D721Med (cell line): ENCODE measurements around the gene PTPRA.
"Not testable (repeated sequence)": the region's sequence is repeated elsewhere in the genome, so short reads cannot be mapped to it uniquely, and the experiment has no call there.

Experiments
- DNase-seq: peaks from one replicate; pipeline ENCODE4 v3.0.0; 2011; ENCODE audit warnings: low spot score; ENCODE audit not compliant: insufficient read length
- FAIRE-seq: peaks from 2 replicates; lab custom pipeline; 2011; peaks lifted over from hg19 to GRCh38; lab: Jason Lieb, UNC
- TF ChIP-seq, protein P1 (sequence below): IDR thresholded peaks from 2 replicates; pipeline ENCODE4 v1.5.1; 2012; ENCODE audit warnings: mild to moderate bottlenecking, control low read depth; ENCODE audit not compliant: insufficient read depth; ENCODE audit errors: missing control alignments

The PTPRA gene

DNA sequence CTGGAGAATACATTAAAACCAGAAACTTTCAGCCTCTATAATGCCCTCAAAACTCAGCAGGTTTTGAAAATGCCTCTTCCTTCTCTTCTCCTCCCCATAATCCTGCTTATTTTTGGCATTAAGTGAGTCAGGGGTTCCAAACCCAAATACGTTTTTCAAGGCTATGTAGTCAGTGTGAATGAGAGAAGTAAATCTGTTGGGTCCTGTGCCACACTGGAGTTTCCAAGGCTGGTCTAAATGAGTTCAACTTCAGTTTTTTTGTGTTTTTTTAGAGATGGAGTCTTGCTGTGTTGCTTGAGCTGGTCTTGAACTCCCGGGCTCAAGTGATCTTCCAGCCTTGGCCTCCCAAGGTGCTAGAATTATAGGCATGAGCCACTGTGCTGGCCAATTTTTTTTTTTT, 20.9 kb downstream of the PTPRA start:
- DNase-seq (no peak), FAIRE-seq (no peak)
- TF ChIP-seq, protein P1, sequence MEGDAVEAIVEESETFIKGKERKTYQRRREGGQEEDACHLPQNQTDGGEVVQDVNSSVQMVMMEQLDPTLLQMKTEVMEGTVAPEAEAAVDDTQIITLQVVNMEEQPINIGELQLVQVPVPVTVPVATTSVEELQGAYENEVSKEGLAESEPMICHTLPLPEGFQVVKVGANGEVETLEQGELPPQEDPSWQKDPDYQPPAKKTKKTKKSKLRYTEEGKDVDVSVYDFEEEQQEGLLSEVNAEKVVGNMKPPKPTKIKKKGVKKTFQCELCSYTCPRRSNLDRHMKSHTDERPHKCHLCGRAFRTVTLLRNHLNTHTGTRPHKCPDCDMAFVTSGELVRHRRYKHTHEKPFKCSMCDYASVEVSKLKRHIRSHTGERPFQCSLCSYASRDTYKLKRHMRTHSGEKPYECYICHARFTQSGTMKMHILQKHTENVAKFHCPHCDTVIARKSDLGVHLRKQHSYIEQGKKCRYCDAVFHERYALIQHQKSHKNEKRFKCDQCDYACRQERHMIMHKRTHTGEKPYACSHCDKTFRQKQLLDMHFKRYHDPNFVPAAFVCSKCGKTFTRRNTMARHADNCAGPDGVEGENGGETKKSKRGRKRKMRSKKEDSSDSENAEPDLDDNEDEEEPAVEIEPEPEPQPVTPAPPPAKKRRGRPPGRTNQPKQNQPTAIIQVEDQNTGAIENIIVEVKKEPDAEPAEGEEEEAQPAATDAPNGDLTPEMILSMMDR, result no peak

GRCh38 chr20:2895154-2895553, 21.9 kb downstream of the PTPRA start:
- DNase-seq, FAIRE-seq: not testable (repeated sequence)

DNA sequence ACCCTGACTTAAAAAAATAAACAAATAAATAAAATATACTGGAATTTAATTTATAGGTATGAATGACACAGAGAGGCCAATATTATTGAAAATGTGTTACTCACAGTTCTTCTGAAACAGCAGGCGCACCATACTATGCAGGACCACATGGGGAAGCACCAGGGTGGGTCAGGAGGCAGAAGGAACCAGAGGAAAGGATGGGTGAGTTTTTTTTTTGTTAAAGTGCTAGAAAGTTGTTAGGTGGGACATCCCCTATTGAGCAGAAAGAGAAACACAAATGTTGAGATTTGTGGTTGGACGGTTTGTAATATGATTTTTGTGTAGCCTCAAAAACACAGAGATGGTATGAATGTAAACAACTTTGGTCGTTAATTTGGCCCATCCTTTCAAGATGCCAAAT, 26.0 kb downstream of the PTPRA start:
- DNase-seq (no peak), FAIRE-seq (no peak)
- TF ChIP-seq, protein P1, result no peak

GRCh38 chr20:2900845-2901592, 27.7 kb downstream of the PTPRA start:
- TF ChIP-seq, protein P1, result no peak
- no peak for FAIRE-seq
- no peak for DNase-seq

DNA sequence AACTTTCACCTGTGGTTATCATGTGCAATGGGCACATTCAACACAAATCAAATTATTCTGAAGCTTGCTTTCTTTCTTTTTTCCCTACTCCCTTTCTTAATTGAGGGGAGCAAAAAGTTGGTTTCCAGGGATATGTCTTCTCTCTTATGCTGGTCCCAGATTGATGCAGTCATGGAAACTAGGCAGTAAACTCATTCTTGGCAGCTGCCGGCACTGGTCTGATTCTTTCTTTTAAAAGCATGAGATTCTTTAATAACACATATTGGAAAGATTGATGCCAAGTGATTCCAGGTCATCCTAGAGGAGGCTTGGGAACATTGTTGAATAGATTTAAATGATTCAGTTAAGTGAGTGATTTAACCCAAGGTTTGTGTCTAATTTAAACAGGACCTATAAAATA, 29.0 kb downstream of the PTPRA start:
- FAIRE-seq, result no peak
- TF ChIP-seq, protein P1, result no peak
- DNase-seq, result no peak

- no peak for FAIRE-seq
- TF ChIP-seq, protein P1, result no peak
- DNase-seq, result no peak
Observed at GRCh38 chr20:2902818-2903217, 29.5 kb downstream of the PTPRA start.

DNA sequence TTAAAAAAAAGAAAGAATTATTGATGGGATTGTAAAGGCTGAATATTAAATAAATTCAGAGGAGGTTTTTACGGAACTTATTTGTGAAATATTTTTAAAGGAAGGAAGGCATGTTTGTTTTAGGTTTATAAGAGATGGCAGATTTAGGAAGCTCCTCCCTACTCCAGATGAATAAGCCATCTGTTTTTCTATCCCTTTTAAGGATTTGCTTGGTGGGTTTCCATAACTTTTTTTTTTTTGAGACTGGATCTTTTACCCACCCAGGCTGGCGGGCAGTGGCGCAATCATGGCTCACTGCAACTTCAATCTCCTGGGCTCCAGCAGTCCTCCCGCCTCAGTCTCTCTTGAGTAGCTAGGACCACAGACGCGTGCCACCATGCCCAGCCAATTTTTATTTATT, 30.4 kb downstream of the PTPRA start:
- FAIRE-seq (no peak), DNase-seq (no peak)
- TF ChIP-seq, protein P1, result no peak
